Glomerular visceral epithelial cell (primary cell): ENCODE data around the gene CCNT2.
"Not testable (repeated sequence)": the region's sequence is repeated elsewhere in the genome, so short reads cannot be mapped to it uniquely, and the experiment has no call there.

ENCODE experiments used
- DNase-seq: peaks from one replicate; pipeline ENCODE4 v3.0.0-alpha.2; 2016; ENCODE audit errors: extremely low spot score

CCNT2 gene

GRCh38 chr2:134918526-134919340, at the start of gene CCNT2:
Gene CCNT2 (plus strand): TSS chr2:134918822. CDS start chr2:134918855, 33 bp downstream.
- DNase-seq = peak; percentile 100

GRCh38 chr2:134869946-134870736, 48.5 kb upstream of the CCNT2 start:
- DNase-seq = no peak

GRCh38 chr2:134873152-134873551, 45.5 kb upstream of the CCNT2 start:
- DNase-seq = no peak

GRCh38 chr2:134875309-134875708, 43.3 kb upstream of the CCNT2 start:
- no peak for DNase-seq

GRCh38 chr2:134882773-134883172, 35.8 kb upstream of the CCNT2 start:
- no peak for DNase-seq

- DNase-seq = no peak
Observed at GRCh38 chr2:134883552-134884293, 34.9 kb upstream of the CCNT2 start.

- DNase-seq = no peak
Observed at GRCh38 chr2:134884435-134884834, 34.2 kb upstream of the CCNT2 start.

- no peak for DNase-seq
Observed at GRCh38 chr2:134892282-134893035, 26.2 kb upstream of the CCNT2 start.

GRCh38 chr2:134897932-134898331, 20.7 kb upstream of the CCNT2 start:
- peak; percentile 15 for DNase-seq

GRCh38 chr2:134899204-134899603, 19.4 kb upstream of the CCNT2 start:
- DNase-seq = no peak

GRCh38 chr2:134900151-134900550, 18.5 kb upstream of the CCNT2 start:
- DNase-seq = peak; percentile 22

- DNase-seq = not testable (repeated sequence)
Observed at GRCh38 chr2:134903701-134904100, 14.9 kb upstream of the CCNT2 start.

- no peak for DNase-seq
Observed at GRCh38 chr2:134905168-134905567, 13.5 kb upstream of the CCNT2 start.

- DNase-seq = no peak
Observed at GRCh38 chr2:134906726-134907125, 11.9 kb upstream of the CCNT2 start.

GRCh38 chr2:134907441-134908116, 11.0 kb upstream of the CCNT2 start:
- DNase-seq = not testable (repeated sequence)

- no peak for DNase-seq
Observed at GRCh38 chr2:134910763-134911399, 7.7 kb upstream of the CCNT2 start.

GRCh38 chr2:134911400-134911785, 7.2 kb upstream of the CCNT2 start:
- DNase-seq = no peak

GRCh38 chr2:134912361-134912760, 6.3 kb upstream of the CCNT2 start:
- DNase-seq = peak; percentile 37

- no peak for DNase-seq
Observed at GRCh38 chr2:134917360-134917865, 1.2 kb upstream of the CCNT2 start.

GRCh38 chr2:134917888-134918525, 615 bp upstream of the CCNT2 start:
- no peak for DNase-seq
